GM12801 (cell line): ENCODE results near the gene KRT4.

Experiments used
- TF ChIP-seq, protein P1 (sequence below): IDR thresholded peaks from one replicate; pipeline ENCODE4 v1.5.1; 2011; ENCODE audit warnings: control low read depth; ENCODE audit not compliant: insufficient read length; ENCODE audit errors: extremely low read depth

Gene KRT4

DNA sequence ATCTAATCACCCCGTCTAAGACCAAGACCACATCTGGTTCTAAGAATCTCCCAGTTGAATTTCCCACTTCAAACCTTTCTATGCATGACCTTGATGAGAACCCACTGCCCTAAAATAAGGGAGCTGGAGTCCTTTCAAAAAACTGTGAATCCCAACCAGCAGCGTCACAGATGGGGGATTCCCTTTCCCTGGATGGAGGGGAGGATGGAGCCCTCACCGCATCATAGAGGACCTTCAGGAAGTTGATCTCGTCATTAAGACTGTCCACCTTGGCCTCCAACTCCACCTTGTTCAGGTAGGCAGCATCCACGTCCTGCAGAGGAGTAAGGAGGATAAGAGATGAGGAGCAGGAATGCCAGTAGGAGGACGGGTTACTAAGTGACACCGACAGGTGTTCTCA lies 4.8 kb downstream of the KRT4 start:
- TF ChIP-seq, protein P1, sequence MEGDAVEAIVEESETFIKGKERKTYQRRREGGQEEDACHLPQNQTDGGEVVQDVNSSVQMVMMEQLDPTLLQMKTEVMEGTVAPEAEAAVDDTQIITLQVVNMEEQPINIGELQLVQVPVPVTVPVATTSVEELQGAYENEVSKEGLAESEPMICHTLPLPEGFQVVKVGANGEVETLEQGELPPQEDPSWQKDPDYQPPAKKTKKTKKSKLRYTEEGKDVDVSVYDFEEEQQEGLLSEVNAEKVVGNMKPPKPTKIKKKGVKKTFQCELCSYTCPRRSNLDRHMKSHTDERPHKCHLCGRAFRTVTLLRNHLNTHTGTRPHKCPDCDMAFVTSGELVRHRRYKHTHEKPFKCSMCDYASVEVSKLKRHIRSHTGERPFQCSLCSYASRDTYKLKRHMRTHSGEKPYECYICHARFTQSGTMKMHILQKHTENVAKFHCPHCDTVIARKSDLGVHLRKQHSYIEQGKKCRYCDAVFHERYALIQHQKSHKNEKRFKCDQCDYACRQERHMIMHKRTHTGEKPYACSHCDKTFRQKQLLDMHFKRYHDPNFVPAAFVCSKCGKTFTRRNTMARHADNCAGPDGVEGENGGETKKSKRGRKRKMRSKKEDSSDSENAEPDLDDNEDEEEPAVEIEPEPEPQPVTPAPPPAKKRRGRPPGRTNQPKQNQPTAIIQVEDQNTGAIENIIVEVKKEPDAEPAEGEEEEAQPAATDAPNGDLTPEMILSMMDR, result no peak

DNA sequence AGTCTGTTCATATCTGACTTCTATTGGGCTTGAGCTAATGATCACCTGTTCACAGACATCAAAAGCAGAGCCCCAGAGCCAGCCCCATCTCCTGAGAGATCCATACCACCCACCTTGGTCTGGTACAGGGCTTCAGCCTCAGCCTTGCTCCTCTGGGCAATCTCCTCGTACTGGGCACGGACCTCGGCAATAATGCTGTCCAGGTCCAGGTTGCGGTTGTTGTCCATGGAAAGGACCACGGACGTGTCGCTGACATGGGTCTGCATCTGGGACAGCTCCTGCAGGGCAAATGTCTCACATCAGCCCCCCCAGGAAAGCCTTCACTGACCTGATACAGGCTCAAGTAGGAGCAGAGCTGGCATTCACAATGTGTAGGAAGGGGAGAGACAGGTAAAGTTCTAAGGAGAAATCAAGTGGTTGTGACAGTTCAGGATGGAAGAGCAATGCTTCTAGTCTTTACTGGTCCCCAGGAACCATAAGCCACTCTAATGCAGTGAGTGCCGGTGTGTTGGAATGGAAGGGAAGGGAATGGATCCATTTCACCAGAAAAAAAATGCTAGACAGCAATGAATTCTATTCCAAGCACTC lies 5.2 kb downstream of the KRT4 start:
- TF ChIP-seq, protein P1, result no peak

DNA sequence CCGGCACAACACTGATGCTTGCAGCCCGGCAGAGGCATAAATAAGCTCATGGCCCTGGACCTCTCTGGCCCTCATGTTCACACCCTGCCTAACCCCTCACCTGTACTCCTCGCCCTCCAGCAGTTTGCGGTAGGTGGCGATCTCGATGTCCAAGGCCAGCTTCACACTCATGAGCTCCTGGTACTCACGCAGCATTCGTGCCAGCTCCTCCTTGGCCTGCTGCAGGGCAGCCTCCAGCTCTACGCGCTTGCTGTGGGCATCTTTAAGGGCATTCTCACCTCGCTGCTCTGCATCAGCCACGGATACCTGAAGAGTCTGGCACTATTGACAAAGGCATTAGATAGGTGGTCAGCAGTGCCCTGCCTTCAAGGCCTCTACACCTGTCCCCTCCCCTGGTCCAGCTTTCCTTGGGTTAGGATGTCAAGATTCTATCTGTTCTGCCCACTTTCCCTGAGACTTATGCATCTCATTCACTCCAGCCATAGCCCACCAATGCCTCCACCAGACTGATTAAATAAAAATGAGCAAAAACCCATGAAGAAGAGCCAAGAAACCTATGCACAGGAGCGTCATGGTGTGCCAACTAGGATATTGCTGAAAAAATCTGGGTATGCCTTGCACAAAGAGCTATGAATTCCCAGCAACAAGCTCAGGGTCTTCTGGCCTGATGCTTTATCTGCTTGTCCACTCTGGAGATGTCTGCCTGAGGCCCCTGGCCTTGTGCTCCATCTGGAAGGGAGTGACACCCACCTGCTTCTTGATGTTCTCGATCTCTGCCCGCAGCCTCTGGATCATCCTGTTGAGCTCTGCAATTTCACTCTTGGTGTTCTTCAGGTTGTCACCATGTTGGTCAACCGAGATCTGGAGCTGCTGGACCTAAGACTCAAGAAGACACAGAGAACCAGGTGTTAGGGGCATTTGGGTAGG lies 6.1 kb downstream of the KRT4 start:
- TF ChIP-seq, protein P1, result no peak

DNA sequence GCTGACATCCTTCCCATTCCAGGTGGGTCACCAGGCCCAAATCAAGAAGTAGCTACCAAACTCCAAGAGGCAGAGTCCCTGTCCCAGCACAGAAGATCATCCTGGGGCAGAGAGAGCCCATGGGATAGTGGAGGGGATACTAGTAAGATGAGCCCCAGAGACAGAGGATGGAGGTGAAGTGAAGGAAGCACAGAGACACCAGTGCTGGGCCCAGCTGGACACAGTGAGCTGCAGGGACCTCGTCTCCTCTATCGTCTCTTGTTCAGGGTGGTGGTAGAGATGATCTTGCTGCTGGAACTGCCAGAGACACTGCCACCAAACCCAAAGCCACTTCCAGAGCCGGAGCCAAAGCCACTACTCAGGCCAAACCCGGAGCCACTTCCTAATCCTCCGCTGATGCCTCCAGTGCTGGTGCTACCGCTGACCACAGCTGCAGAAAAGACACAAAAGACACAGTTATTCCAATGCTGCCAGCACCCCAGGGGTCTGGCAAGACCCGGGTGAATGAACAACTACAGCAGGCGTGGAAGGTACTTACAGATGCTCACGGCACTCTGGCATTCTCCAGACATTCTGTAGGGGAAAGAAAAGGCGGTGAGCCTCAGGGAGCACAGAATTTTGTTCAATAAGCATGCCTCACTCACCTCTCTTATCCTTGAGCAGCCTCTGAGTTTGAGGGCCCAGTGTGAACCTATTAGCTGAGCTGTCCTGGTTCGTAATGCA lies 6.9 kb downstream of the KRT4 start:
- TF ChIP-seq, protein P1, result no peak

DNA sequence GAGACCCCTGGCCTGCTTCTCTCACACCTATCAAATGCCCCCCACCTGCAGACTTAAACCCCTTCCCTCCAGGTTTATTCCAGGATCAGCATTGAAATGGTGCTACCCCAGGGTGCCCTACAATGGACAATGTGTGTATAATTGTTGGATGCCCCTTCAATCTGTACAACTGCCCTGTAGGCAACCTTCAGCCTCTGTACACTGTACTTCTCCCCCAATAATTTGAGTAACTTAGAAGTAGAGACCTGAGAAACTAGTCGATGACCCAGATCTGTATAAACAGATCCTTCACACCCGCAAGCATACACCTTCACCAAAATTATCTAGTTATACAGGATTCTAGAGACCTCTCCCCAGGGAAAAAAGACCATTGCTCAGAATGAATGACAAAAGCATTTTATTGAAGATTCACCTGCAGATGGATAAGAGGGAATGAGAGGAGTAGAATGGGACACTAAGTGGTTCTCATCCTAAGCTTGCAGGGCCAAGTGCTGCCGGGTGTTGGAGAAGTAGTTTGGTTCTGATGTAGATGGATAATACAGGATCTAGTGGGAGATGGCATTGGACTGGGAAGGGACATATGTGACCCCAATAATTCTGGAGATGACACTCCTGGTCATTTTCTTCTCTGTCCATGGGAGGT lies 7.6 kb downstream of the KRT4 start:
- TF ChIP-seq, protein P1, result no peak

DNA sequence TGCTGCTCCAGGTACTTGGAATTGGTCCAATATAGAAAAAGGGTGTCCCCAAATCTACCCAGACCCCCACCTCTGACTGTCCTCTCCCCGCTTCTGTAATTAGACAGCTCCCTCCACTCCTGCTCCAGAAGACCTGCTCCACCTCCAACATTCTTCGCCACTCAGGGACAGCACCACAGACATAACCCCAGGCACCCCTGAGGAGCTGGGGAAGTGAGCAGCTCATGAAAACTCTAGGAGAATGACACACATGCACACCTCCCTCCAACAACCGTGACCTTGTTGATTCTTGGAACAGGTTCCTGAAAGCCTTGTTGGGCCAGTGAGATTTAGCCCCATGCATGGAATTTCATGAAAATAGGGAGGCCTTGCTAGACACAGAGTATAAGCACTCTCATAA lies 8.2 kb downstream of the KRT4 start:
- TF ChIP-seq, protein P1, result no peak

DNA sequence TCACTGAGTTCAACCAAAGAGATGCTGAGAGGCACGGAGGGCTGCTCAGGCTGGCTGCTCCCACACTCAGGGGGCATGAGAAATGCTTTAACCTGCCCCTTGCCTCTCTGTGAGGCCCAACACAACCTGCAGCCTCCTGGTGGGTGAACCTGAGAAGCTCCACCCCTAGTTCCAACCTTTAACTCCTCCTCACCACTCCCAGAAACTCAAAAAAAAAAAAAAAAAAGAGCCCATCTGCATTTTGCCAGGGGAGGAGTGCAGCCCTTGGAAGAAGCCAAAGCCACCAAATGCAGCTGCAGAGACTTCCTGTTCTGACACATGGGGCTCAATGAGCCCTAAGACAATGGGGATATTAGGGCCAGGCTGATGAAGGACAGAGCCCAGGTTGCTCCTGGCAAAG lies 8.9 kb downstream of the KRT4 start:
- TF ChIP-seq, protein P1, result no peak
